ENCODE results near the gene PDCD10.

DNA sequence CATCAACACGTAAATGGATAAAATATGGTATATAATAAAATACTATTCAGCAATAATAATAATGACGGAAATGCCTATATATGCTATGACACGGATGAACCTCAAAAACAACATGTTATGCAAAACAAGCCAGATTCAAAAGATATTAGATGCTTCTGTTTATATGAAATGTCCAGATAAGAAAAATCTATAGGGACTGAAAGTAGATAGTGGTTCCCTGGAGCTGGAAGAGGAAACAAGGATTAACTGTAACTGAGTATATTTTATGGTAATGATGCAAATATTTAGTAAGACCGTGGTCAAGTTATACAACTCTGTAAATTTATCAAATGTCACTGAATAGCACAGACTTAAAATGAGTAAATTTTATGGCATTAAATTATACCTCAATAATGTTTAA is 55.2 kb downstream of the PDCD10 start:
- no peak for TF ChIP-seq GATA2 (IDR thresholded peaks at IDR 0.05; ENCODE audit: low read depth, low read length)
- no peak for TF ChIP-seq GATA3 (IDR thresholded peaks at IDR 0.05; ENCODE audit: low read depth, low read length)

Measured in SH-SY5Y (cell line).